HUES48 (cell line): ENCODE data around the gene SRGAP2C.
"Not testable (repeated sequence)": the region's sequence is repeated elsewhere in the genome, so short reads cannot be mapped to it uniquely, and the experiment has no call there.

Experiments
- H3K27ac ChIP-seq: one replicate; pipeline ENCODE4 v1.7.0; 2013; ENCODE audit warnings: low read depth, low read length, inconsistent platforms
- H3K27me3 ChIP-seq: 2 replicates; pipeline ENCODE4 v1.6.1; 2013; ENCODE audit warnings: mild to moderate bottlenecking, low read length; ENCODE audit not compliant: control insufficient read depth, insufficient read depth
- H3K36me3 ChIP-seq: 2 replicates; pipeline ENCODE4 v1.6.1; 2013; ENCODE audit warnings: low read length; ENCODE audit not compliant: control insufficient read depth, insufficient read depth
- H3K4me1 ChIP-seq: 2 replicates; pipeline ENCODE4 v1.6.1; 2013; ENCODE audit warnings: mild to moderate bottlenecking, low read length; ENCODE audit not compliant: control insufficient read depth, insufficient read depth
- H3K4me3 ChIP-seq: 2 replicates; pipeline ENCODE4 v1.5.1; 2013; ENCODE audit warnings: mild to moderate bottlenecking, low read depth, low read length
- H3K9ac ChIP-seq: 2 replicates; pipeline ENCODE4 v1.6.1; 2013; ENCODE audit warnings: mild to moderate bottlenecking, low read depth, low read length, moderate library complexity
- H3K9me3 ChIP-seq: 2 replicates; pipeline ENCODE4 v1.6.1; 2013; ENCODE audit warnings: low read length; ENCODE audit not compliant: control insufficient read depth, insufficient read depth

SRGAP2C gene

GRCh38 chr1:121283587-121284180 lies 98.9 kb downstream of the SRGAP2C start:
- not testable (repeated sequence) for H3K27ac ChIP-seq, H3K4me3 ChIP-seq, H3K9me3 ChIP-seq, H3K36me3 ChIP-seq, H3K9ac ChIP-seq, H3K27me3 ChIP-seq, H3K4me1 ChIP-seq

DNA sequence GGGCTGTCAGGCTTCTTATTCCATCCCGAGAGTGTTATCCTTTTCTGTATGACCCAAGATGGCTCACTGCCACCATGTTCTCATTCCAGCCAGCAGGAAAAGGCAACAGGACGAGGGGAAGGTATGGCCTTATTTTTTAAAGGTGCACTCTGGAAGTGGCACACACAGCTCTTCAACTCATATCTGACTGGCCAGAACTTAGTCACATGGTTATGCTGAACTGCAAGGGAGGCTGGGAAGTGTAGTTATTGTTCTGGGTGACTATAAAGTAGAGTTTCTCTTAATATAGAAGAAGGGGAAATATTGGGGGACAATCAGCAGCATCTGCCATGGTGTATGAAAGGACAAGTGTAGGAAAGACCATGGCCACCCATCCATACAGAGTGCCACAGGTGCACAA lies 107.8 kb downstream of the SRGAP2C start:
- H3K27me3 ChIP-seq, H3K4me1 ChIP-seq, H3K27ac ChIP-seq, H3K4me3 ChIP-seq, H3K9me3 ChIP-seq, H3K9ac ChIP-seq, H3K36me3 ChIP-seq: not testable (repeated sequence)

DNA sequence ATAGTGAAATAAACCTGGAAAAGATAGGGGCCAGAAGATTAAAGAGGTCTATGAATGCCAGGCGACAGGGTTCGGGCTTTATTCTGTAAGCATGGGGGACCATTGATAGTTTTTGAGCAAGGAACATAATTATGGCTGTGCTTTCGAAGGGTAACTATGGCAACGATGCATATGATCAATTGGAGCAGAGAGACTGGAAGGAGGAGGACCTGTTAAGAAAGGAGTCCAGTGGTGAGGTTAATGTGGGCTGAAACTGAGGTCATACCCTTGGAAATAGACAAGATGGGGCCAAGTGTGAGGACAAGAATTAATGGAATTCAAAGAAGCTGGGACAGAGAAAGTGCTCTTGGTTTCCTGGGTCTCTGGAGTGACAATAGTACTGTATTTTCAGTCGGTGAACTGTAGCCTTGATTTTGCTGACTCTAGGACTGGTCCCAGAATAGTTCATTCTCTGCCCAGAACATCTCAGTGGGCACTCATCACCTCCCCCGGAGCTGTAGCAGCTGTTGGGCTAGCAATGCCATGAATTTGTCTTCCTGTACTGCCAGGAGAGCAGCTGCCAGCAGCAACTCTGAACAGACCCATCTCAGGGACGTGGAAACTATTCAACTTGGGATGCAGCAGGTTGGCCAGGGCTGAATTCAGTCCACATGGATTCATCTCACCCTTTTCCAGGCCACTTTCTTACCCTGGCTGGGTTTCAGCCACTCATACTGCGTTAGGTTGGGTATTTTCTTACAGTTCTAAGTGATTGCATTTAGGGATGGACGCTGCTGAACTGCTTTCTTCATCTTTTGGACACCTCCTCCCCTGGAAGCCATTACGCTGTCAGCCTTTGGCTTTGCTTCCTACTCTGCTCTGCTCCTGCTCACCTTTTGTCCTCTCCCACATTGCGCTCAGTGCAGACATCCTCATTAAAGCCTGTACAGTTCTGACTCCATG lies 108.8 kb downstream of the SRGAP2C start:
- H3K4me3 ChIP-seq, H3K27ac ChIP-seq, H3K27me3 ChIP-seq, H3K36me3 ChIP-seq, H3K4me1 ChIP-seq, H3K9me3 ChIP-seq, H3K9ac ChIP-seq: not testable (repeated sequence)

- H3K9ac ChIP-seq, H3K36me3 ChIP-seq, H3K4me3 ChIP-seq, H3K27me3 ChIP-seq, H3K9me3 ChIP-seq, H3K4me1 ChIP-seq, H3K27ac ChIP-seq: not testable (repeated sequence)
Observed at GRCh38 chr1:121294205-121294570, 109.4 kb downstream of the SRGAP2C start.

GRCh38 chr1:121296563-121296962 lies 111.8 kb downstream of the SRGAP2C start:
- not testable (repeated sequence) for H3K4me3 ChIP-seq, H3K27ac ChIP-seq, H3K9me3 ChIP-seq, H3K27me3 ChIP-seq, H3K9ac ChIP-seq, H3K36me3 ChIP-seq, H3K4me1 ChIP-seq

- not testable (repeated sequence) for H3K4me3 ChIP-seq, H3K9ac ChIP-seq, H3K27ac ChIP-seq
Observed at GRCh38 chr1:121298529-121298928, 113.8 kb downstream of the SRGAP2C start.

GRCh38 chr1:121299514-121300149 lies 114.9 kb downstream of the SRGAP2C start:
- H3K27me3 ChIP-seq, H3K36me3 ChIP-seq, H3K4me1 ChIP-seq, H3K4me3 ChIP-seq, H3K9ac ChIP-seq, H3K9me3 ChIP-seq, H3K27ac ChIP-seq: not testable (repeated sequence)

More at GRCh38 chr1:121298529-121298928, 113.8 kb downstream of the SRGAP2C start:
- not testable (repeated sequence) for H3K4me1 ChIP-seq, H3K9me3 ChIP-seq, H3K36me3 ChIP-seq, H3K27me3 ChIP-seq

GRCh38 chr1:121301876-121302275 lies 117.1 kb downstream of the SRGAP2C start:
- H3K4me3 ChIP-seq, H3K27me3 ChIP-seq, H3K9ac ChIP-seq, H3K36me3 ChIP-seq, H3K27ac ChIP-seq, H3K4me1 ChIP-seq, H3K9me3 ChIP-seq: not testable (repeated sequence)

GRCh38 chr1:121307759-121308158 lies 123.0 kb downstream of the SRGAP2C start:
- not testable (repeated sequence) for H3K9me3 ChIP-seq, H3K4me1 ChIP-seq, H3K4me3 ChIP-seq, H3K9ac ChIP-seq, H3K36me3 ChIP-seq, H3K27ac ChIP-seq, H3K27me3 ChIP-seq

- H3K27me3 ChIP-seq, H3K4me3 ChIP-seq, H3K27ac ChIP-seq, H3K36me3 ChIP-seq, H3K4me1 ChIP-seq, H3K9ac ChIP-seq, H3K9me3 ChIP-seq: not testable (repeated sequence)
Observed at GRCh38 chr1:121315509-121315908, 130.7 kb downstream of the SRGAP2C start.

DNA sequence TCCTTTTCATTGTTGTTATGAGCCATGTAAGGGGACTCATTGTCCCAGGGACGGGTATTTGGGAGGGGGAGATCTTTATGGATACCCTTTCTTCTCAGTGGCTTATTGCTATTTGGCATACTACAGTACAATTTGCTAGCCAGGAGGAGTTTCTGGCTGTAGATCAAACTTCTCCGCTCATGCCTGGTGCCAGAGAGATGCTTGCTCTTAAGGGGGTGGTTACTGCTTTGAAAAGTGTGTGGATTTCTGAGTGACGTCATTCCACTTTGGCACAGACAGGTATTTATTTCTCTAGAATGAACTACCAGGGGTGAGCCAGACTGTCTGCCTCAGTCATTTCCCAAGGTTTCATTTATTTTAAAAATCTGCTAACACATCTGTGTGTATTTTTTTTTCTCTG lies 131.3 kb downstream of the SRGAP2C start:
- H3K4me3 ChIP-seq, H3K4me1 ChIP-seq, H3K27me3 ChIP-seq, H3K9me3 ChIP-seq, H3K27ac ChIP-seq, H3K36me3 ChIP-seq, H3K9ac ChIP-seq: not testable (repeated sequence)
